ENCODE results near the gene KCNB1.

The KCNB1 gene

GRCh38 chr20:49466114-49466912 lies 16.2 kb downstream of the KCNB1 start:
- no peak for DNase-seq

- DNase-seq, result no peak
These were observed 17.9 kb downstream of the KCNB1 start for GRCh38 chr20:49464556-49464955.

- no peak for DNase-seq
These were observed 19.8 kb downstream of the KCNB1 start for GRCh38 chr20:49462626-49463025.

- no peak for DNase-seq
These were observed 20.4 kb downstream of the KCNB1 start for GRCh38 chr20:49461894-49462620.

GRCh38 chr20:49460916-49461315 lies 21.6 kb downstream of the KCNB1 start:
- no peak for DNase-seq

GRCh38 chr20:49460131-49460530 lies 22.3 kb downstream of the KCNB1 start:
- no peak for DNase-seq

- DNase-seq, result no peak
These were observed 22.8 kb downstream of the KCNB1 start for GRCh38 chr20:49459684-49460083.

- no peak for DNase-seq
These were observed 25.0 kb downstream of the KCNB1 start for GRCh38 chr20:49457444-49457843.

GRCh38 chr20:49456646-49457045 lies 25.8 kb downstream of the KCNB1 start:
- DNase-seq, result no peak

GRCh38 chr20:49455691-49456090 lies 26.8 kb downstream of the KCNB1 start:
- no peak for DNase-seq

- no peak for DNase-seq
These were observed 30.4 kb downstream of the KCNB1 start for GRCh38 chr20:49452011-49452482.

- no peak for DNase-seq
These were observed 32.2 kb downstream of the KCNB1 start for GRCh38 chr20:49450281-49450721.

- no peak for DNase-seq
These were observed 33.6 kb downstream of the KCNB1 start for GRCh38 chr20:49448917-49449316.

GRCh38 chr20:49447946-49448809 lies 34.3 kb downstream of the KCNB1 start:
- DNase-seq, result peak; percentile 34

- no peak for DNase-seq
These were observed 35.1 kb downstream of the KCNB1 start for GRCh38 chr20:49447364-49447763.

- peak; percentile 60 for DNase-seq
These were observed 35.7 kb downstream of the KCNB1 start for GRCh38 chr20:49446808-49447207.

GRCh38 chr20:49446080-49446479 lies 36.4 kb downstream of the KCNB1 start:
- DNase-seq, result no peak

GRCh38 chr20:49445176-49445575 lies 37.3 kb downstream of the KCNB1 start:
- DNase-seq, result no peak

GRCh38 chr20:49444553-49444990 lies 37.9 kb downstream of the KCNB1 start:
- DNase-seq, result no peak

GRCh38 chr20:49437057-49437456 lies 45.4 kb downstream of the KCNB1 start:
- DNase-seq, result no peak

- no peak for DNase-seq
These were observed 46.8 kb downstream of the KCNB1 start for GRCh38 chr20:49435639-49436038.

GRCh38 chr20:49433333-49433732 lies 49.1 kb downstream of the KCNB1 start:
- no peak for DNase-seq

GRCh38 chr20:49432550-49432949 lies 49.9 kb downstream of the KCNB1 start:
- no peak for DNase-seq

Measured in fibroblast of skin of right quadriceps (primary cell).